Sigmoid colon (tissue), 7 donors: ENCODE results near the gene EMX2. TPM values are rescaled to one million over a fixed set of nuclear protein-coding genes. Genes with fewer than 3 reads are reported as not detected.

Experiments
- DNase-seq: peaks from one replicate; pipeline ENCODE4 v3.0.0-alpha.2; 2019
- H3K27ac ChIP-seq, 4 donors: fragments of 200-600 bp; sonication (generic); one replicate each; pipeline ENCODE4 v1.5.1; 2016 to 2019; ENCODE audit warnings: mild to moderate bottlenecking in 1 of 4
- H3K27me3 ChIP-seq, 3 donors: fragments of 200-600 bp; sonication (generic); one replicate each; pipeline ENCODE4 v1.5.1; 2019; ENCODE audit warnings: mild to moderate bottlenecking in 1 of 3
- H3K36me3 ChIP-seq, 4 donors: fragments of 200-600 bp; sonication (generic); one replicate each; pipeline ENCODE4 v1.5.1; 2016 to 2019
- H3K4me1 ChIP-seq, 4 donors: fragments of 200-600 bp; sonication (generic); one replicate each; pipeline ENCODE4 v1.5.1; 2017 to 2019
- H3K4me3 ChIP-seq, 4 donors: fragments of 200-600 bp; sonication (generic); one replicate each; pipeline ENCODE4 v1.5.1; 2017 to 2019; ENCODE audit warnings: mild to moderate bottlenecking in 2 of 4, moderate library complexity in 1 of 4
- H3K9me3 ChIP-seq, 4 donors: fragments of 200-600 bp in 3 of 4; sonication (generic) in 3 of 4; one replicate each; pipeline versions ENCODE4 v1.5.1 to v1.6.1; 2013 to 2019
- EP300 ChIP-seq, 4 donors: sonication (generic); formaldehyde crosslinking; IDR thresholded peaks; one replicate each; pipeline ENCODE4 v1.6.1; 2017; ENCODE audit warnings: antibody characterized with exemption in 4 of 4
- POLR2A ChIP-seq, 2 donors: fragments of 450-650 bp; IDR thresholded peaks; one replicate each; pipeline ENCODE4 v1.6.1; 2016; ENCODE audit warnings: antibody characterized with exemption in 2 of 2, mild to moderate bottlenecking in 2 of 2, moderate library complexity in 2 of 2
- POLR2AphosphoS5 ChIP-seq, 4 donors: sonication (generic); formaldehyde crosslinking; IDR thresholded peaks; one replicate each; pipeline ENCODE4 v1.6.1; 2017; ENCODE audit warnings: antibody characterized with exemption in 4 of 4
- whole genome bisulfite sequencing, 2 donors: extraction: QIAGEN DNeasy Blood & Tissue Kit; methylation state at CpG; one replicate each; pipeline ENCODE4 v1.1.7; 2013; 5-methylcytosine and 5-hydroxymethylcytosine counted together
- intact Hi-C: fragments of 100-400 bp; cut with DNase I; formaldehyde crosslinking; loops from one replicate; pipeline ENCODE4 v1.15.1; 2023
- polyA plus RNA-seq, 3 donors: library from polyadenylated mRNA; stranded (reverse); fragments of 200-250 nt; gene quantifications; one replicate each; pipeline ENCODE4 v1.2.3, GENCODE V29; 2013
- total RNA-seq, 4 donors: library from RNA; depleted of rRNA; stranded (reverse); fragments of >200 nt; gene quantifications; one replicate each; pipeline ENCODE4 v1.1.0, GENCODE V29; 2016
- TF ChIP-seq, protein P1 (sequence below), 4 experiments: fragments of 450-650 bp in 3 of 4; fragments of 200-600 bp in 1 of 4; IDR thresholded peaks; one replicate each; pipeline ENCODE4 v1.5.1; 2016 to 2019; ENCODE audit warnings: antibody characterized with exemption in 4 of 4, mild to moderate bottlenecking in 3 of 4, moderate library complexity in 2 of 4
- donor health status: healthy with polysubstance abuse.
- donor health status: Bipolar disorder and iron deficiency.
- donor health status: healthy.

EMX2 gene
- total and polyA plus RNA-seq, 7 donors = 0.36 TPM; not detected in 6

DNA sequence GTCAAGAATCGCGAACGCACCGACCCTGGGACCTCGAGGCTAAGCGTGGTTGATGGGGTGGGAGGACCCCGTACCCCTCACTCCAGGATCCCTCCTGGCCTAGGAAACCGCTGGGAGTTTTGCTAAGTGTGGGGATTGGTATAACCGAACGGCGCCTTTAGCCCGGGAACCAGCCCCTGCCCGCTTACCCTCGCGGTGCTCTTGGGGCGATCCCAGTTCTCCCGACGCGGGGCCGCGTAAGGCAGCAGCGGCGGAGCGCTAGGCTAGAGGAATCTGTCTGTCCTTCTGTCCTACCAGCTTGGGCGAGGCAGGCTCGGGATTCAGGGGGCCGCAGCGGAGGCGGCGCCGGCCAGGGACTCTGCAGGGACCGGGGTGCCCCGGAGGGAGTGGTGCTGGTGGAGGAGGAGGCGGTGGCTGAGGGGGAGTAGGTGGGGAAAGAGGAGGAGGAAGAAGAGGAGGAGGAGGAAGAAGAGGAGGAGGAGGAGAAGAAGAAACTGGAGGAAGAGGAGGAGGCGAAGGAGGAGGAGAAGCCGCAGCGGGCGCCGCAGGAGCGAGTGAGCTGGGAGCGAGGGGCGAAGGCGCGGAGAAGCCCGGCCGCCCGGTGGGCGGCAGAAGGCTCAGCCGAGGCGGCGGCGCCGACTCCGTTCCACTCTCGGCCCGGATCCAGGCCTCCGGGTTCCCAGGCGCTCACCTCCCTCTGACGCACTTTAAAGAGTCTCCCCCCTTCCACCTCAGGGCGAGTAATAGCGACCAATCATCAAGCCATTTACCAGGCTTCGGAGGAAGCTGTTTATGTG lies 439 bp upstream of the EMX2 start:
- peak overlapping the region in 1 of 4 donors; percentile 38 for H3K27ac ChIP-seq
- no peak for DNase-seq
- intact Hi-C loops = no loop called here

DNA sequence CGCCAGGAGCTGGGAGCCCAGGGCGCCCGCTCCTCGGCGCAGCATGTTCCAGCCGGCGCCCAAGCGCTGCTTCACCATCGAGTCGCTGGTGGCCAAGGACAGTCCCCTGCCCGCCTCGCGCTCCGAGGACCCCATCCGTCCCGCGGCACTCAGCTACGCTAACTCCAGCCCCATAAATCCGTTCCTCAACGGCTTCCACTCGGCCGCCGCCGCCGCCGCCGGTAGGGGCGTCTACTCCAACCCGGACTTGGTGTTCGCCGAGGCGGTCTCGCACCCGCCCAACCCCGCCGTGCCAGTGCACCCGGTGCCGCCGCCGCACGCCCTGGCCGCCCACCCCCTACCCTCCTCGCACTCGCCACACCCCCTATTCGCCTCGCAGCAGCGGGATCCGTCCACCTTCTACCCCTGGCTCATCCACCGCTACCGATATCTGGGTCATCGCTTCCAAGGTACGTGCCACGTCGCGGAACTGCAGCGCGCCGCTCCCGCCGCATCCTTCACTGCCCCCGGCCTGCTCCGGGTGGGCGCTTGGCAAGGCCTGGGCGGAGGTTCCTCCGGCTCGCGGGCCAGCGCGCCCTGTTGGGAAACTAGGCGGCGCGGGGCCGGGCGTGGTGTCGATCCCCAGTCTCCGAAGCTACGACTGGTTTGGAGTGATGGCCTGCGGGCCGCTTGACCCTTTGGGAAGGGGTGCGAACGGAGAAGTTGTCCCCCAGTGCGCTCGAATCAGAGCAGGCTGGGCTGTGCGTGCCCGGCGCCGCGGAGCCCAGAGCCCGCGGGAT lies 868 bp downstream of the EMX2 start:
- Histone ChIP-seq H3K4me3 (peak overlapping the region; percentile 1 to 33 (median 21)), H3K27me3 (peaks cover 66 to 100% (median 97%) of the 10 kb centered on the region in 3 donors), H3K36me3 (no peaks in the 10 kb centered on the region), H3K27ac (peak overlapping the region in 1 of 4 donors; percentile 40), H3K9me3 (no peaks in the 10 kb centered on the region), H3K4me1 (peaks cover 3 to 43% (median 42%) of the 10 kb centered on the region in 4 donors)
- WGBS, 2 donors = 2 to 3% methylated on average over 90 of the region's 90 CpGs
- no peak for DNase-seq
- no peak for TF ChIP-seq POLR2A (IDR thresholded peaks at IDR 0.05)
- no peak for TF ChIP-seq EP300 (IDR thresholded peaks at IDR 0.05)
- TF ChIP-seq, protein P1, sequence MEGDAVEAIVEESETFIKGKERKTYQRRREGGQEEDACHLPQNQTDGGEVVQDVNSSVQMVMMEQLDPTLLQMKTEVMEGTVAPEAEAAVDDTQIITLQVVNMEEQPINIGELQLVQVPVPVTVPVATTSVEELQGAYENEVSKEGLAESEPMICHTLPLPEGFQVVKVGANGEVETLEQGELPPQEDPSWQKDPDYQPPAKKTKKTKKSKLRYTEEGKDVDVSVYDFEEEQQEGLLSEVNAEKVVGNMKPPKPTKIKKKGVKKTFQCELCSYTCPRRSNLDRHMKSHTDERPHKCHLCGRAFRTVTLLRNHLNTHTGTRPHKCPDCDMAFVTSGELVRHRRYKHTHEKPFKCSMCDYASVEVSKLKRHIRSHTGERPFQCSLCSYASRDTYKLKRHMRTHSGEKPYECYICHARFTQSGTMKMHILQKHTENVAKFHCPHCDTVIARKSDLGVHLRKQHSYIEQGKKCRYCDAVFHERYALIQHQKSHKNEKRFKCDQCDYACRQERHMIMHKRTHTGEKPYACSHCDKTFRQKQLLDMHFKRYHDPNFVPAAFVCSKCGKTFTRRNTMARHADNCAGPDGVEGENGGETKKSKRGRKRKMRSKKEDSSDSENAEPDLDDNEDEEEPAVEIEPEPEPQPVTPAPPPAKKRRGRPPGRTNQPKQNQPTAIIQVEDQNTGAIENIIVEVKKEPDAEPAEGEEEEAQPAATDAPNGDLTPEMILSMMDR (IDR thresholded peaks at IDR 0.05) = no peak
- no peak for TF ChIP-seq POLR2AphosphoS5 (IDR thresholded peaks at IDR 0.05)
- intact Hi-C loops = no loop called here

More for the DNA sequence above, 439 bp upstream of the EMX2 start:
- Histone ChIP-seq H3K27me3 (peaks cover 70 to 100% (median 97%) of the 10 kb centered on the region in 3 donors), H3K9me3 (no peaks in the 10 kb centered on the region), H3K4me3 (peak overlapping the region in 3 of 4 donors; percentile 0 to 2 (median 0)), H3K4me1 (peaks cover 3 to 53% (median 49%) of the 10 kb centered on the region in 4 donors), H3K36me3 (no peaks in the 10 kb centered on the region)
- WGBS, 2 donors = 3% methylated on average over 62 of the region's 62 CpGs
- TF ChIP-seq POLR2A (IDR thresholded peaks at IDR 0.05) (no peak), POLR2AphosphoS5 (IDR thresholded peaks at IDR 0.05) (peak in 3 of 4 donors; percentile 4 to 27 (median 27))

DNA sequence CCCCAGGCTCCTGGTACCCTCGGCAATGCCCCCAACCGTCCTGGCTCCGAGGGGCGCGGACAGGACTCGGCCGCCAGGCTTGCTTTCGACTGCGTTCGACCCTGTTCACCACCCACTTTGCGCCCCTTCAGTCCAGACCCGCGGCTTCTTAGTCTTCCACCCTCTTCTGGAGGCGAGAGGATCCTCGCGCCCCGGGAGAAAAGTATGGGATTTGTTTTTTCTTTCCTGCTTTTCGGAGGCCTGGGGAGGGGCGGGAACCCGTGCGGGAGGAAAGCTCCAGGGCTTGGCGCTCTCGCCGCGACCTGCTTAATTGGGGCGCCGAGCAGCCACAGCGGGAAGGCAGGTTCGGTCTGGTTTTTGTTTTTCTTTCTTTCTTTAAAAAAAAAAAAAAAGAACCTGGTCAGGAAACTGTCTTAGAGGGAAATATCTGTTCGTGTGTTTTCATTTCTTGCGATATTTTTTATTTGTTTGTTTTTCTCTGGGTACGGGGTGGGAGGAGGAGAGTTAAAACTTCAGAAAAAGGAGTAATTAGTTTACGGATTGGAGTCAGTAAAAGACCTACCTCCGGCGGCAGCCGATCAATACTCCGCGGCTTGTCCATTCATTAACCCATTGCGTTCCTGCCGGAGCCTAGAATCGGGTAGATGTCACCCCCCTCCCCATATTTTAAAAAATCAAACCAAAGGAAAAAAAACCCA lies 1.6 kb downstream of the EMX2 start:
- H3K4me1 ChIP-seq = peaks cover 3 to 43% (median 42%) of the 10 kb centered on the region in 4 donors
- peak overlapping the region; percentile 2 to 33 (median 21) for H3K4me3 ChIP-seq
- intact Hi-C loops = no loop called here
- DNase-seq = no peak
- no peaks in the 10 kb centered on the region for H3K36me3 ChIP-seq
- peak overlapping the region in 1 of 4 donors; percentile 40 for H3K27ac ChIP-seq
- 2 to 4% methylated on average over 41 of the region's 41 CpGs for WGBS, 2 donors
- no peaks in the 10 kb centered on the region for H3K9me3 ChIP-seq
- H3K27me3 ChIP-seq = peaks cover 66 to 100% (median 98%) of the 10 kb centered on the region in 3 donors
- TF ChIP-seq, protein P1 (IDR thresholded peaks at IDR 0.05) = no peak
- TF ChIP-seq POLR2AphosphoS5 (IDR thresholded peaks at IDR 0.05) (no peak), EP300 (IDR thresholded peaks at IDR 0.05) (no peak), POLR2A (IDR thresholded peaks at IDR 0.05) (no peak)

DNA sequence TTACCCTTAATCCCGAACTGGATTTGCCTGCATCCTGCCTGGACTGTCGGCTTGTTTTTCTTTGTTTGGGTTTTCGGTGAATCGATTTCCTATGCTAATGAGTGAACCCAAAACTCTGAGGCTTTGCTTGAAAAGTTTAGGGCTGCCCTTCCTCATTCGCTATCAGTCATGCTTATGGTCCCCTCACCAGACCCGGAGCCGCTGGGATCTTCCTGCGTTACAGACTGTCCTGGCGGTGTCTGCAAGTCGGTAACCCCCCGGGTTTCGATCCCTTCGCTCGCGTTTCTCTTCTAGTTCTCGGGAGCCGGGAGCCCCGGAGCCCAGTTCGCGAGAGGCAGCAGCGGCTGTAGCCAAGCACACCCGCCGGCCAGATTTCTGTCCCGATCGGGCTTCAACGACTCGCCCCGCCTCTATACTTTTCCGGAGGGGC lies 2.2 kb downstream of the EMX2 start:
- WGBS, 2 donors = 2 to 4% methylated on average over 29 of the region's 29 CpGs
- TF ChIP-seq EP300 (IDR thresholded peaks at IDR 0.05) = no peak
- TF ChIP-seq, protein P1 (IDR thresholded peaks at IDR 0.05) = no peak
- TF ChIP-seq POLR2AphosphoS5 (IDR thresholded peaks at IDR 0.05) = peak in 1 of 4 donors; percentile 19
- TF ChIP-seq POLR2A (IDR thresholded peaks at IDR 0.05) = no peak
- DNase-seq = no peak
- Histone ChIP-seq H3K4me1 (peaks cover 3 to 43% (median 42%) of the 10 kb centered on the region in 4 donors), H3K36me3 (no peaks in the 10 kb centered on the region), H3K9me3 (no peaks in the 10 kb centered on the region), H3K4me3 (peak overlapping the region; percentile 2 to 33 (median 24)), H3K27me3 (peaks cover 66 to 100% (median 98%) of the 10 kb centered on the region in 3 donors), H3K27ac (no peak overlapping the region)
- intact Hi-C loops = no loop called here
